WTC11 (cell line): ENCODE results near the gene MYL5. TPM values are rescaled to one million over a fixed set of nuclear protein-coding genes. Genes with fewer than 3 reads are reported as not detected.

Experiments
- ATAC-seq: fragments of 200-7000 bp; cut with Tn5 transposase; 2 replicates; pipeline ENCODE4 v1.10.0; 2021; ENCODE audit warnings: mild to moderate bottlenecking, moderate library complexity
- CTCF ChIA-PET: fragments of 300-600 bp; sonication (Branson Sonifier 250); formaldehyde crosslinking; loops from one replicate; lab custom pipeline; 2021; ENCODE audit warnings: antibody characterized with exemption; lab: Charles Lee
- POLR2A ChIA-PET: fragments of 350-600 bp; sonication (Branson Sonifier 250); formaldehyde crosslinking; loops from one replicate; lab custom pipeline; 2021; ENCODE audit warnings: antibody characterized with exemption; lab: Charles Lee
- DNase-seq: peaks from one replicate; pipeline ENCODE4 v3.0.0; 2021; ENCODE audit warnings: low spot score
- H3K27ac Mint-ChIP-seq: 2 replicates; pipeline ENCODE4 v1.8.0; 2021; ENCODE audit warnings: mixed read lengths
- H3K27me3 Mint-ChIP-seq: 2 replicates; pipeline ENCODE4 v1.8.0; 2021; ENCODE audit warnings: low read depth, mild to moderate bottlenecking, moderate library complexity, mixed read lengths
- H3K36me3 Mint-ChIP-seq: 2 replicates; pipeline ENCODE4 v1.8.0; 2021; ENCODE audit warnings: mixed read lengths
- H3K4me1 Mint-ChIP-seq: 2 replicates; pipeline ENCODE4 v1.8.0; 2022; ENCODE audit warnings: mixed read lengths
- H3K4me3 Mint-ChIP-seq: 2 replicates; pipeline ENCODE4 v1.8.0; 2021; ENCODE audit warnings: mild to moderate bottlenecking, moderate library complexity, mixed read lengths
- H3K9me3 Mint-ChIP-seq: 2 replicates; pipeline ENCODE4 v1.8.0; 2021; ENCODE audit warnings: mixed read lengths
- ATF1 ChIP-seq: sonication (generic); formaldehyde crosslinking; IDR thresholded peaks from 2 replicates; pipeline ENCODE4 v1.8.1; 2023; ENCODE audit warnings: mild to moderate bottlenecking, moderate library complexity, missing genetic modification reagents
- ESRRA ChIP-seq: sonication (generic); formaldehyde crosslinking; IDR thresholded peaks from 2 replicates; pipeline ENCODE4 v1.8.1; 2022; ENCODE audit warnings: mild to moderate bottlenecking, missing genetic modification reagents, borderline replicate concordance
- SMAD4 ChIP-seq: sonication (generic); formaldehyde crosslinking; IDR thresholded peaks from 2 replicates; pipeline ENCODE4 v1.8.0; 2022; ENCODE audit warnings: mild to moderate bottlenecking, missing genetic modification reagents
- SP1 ChIP-seq: sonication (generic); formaldehyde crosslinking; conservative IDR thresholded peaks from 2 replicates; pipeline ENCODE4 v1.8.1; 2022; ENCODE audit warnings: missing genetic modification reagents
- TCF7 ChIP-seq: sonication (generic); formaldehyde crosslinking; IDR thresholded peaks from 2 replicates; pipeline ENCODE4 v1.8.0; 2022; ENCODE audit warnings: mild to moderate bottlenecking, low read depth, missing genetic modification reagents, moderate library complexity
- TEAD4 ChIP-seq: sonication (generic); formaldehyde crosslinking; IDR thresholded peaks from 2 replicates; pipeline ENCODE4 v1.8.0; 2022; ENCODE audit warnings: mild to moderate bottlenecking, missing genetic modification reagents
- TP53 ChIP-seq: sonication (generic); formaldehyde crosslinking; IDR thresholded peaks from 2 replicates; pipeline ENCODE4 v1.8.1; 2023; ENCODE audit warnings: mild to moderate bottlenecking, missing genetic modification reagents
- ZNF396 ChIP-seq: fragments of 250-450 bp; sonication (Bioruptor Pico); IDR thresholded peaks from 2 replicates; pipeline ENCODE4 v1.8.0; 2021; ENCODE audit warnings: mild to moderate bottlenecking, moderate library complexity, borderline replicate concordance
- ZNF423 ChIP-seq: fragments of 250-450 bp; sonication (Bioruptor Pico); IDR thresholded peaks from 2 replicates; pipeline ENCODE4 v2.1.2; 2022; ENCODE audit warnings: mild to moderate bottlenecking, moderate library complexity
- total RNA-seq: library from RNA; stranded (reverse); gene quantifications from 3 replicates; pipeline ENCODE4 v1.2.3, GENCODE V29; 2021
- TF ChIP-seq, protein P1 (sequence below): fragments of 250-450 bp; sonication (Bioruptor Pico); IDR thresholded peaks from 2 replicates; pipeline ENCODE4 v1.9.0; 2021; ENCODE audit warnings: mild to moderate bottlenecking, borderline replicate concordance
- TF ChIP-seq, protein P2 (sequence below): sonication (generic); formaldehyde crosslinking; IDR thresholded peaks from 2 replicates; pipeline ENCODE4 v1.8.1; 2022; ENCODE audit warnings: missing genetic modification reagents, borderline replicate concordance
- TF ChIP-seq, protein P3 (sequence below): fragments of 250-450 bp; sonication (Bioruptor Pico); IDR thresholded peaks from 2 replicates; pipeline ENCODE4 v2.1.2; 2022; ENCODE audit warnings: mild to moderate bottlenecking, moderate library complexity
- TF ChIP-seq, protein P4 (sequence below): sonication (generic); formaldehyde crosslinking; IDR thresholded peaks from 2 replicates; pipeline ENCODE4 v1.8.0; 2023; ENCODE audit warnings: missing genetic modification reagents, mild to moderate bottlenecking, borderline replicate concordance
- TF ChIP-seq, protein P5 (sequence below): sonication (generic); formaldehyde crosslinking; IDR thresholded peaks from 2 replicates; pipeline ENCODE4 v1.8.1; 2023; ENCODE audit warnings: mild to moderate bottlenecking, moderate library complexity, missing genetic modification reagents
- TF ChIP-seq, protein P6 (sequence below): sonication (generic); formaldehyde crosslinking; IDR thresholded peaks from 2 replicates; pipeline ENCODE4 v1.8.0; 2023; ENCODE audit warnings: mild to moderate bottlenecking, missing genetic modification reagents

MYL5 gene
- total RNA-seq, 1 experiment from 2014 or later = 22.2 TPM

DNA sequence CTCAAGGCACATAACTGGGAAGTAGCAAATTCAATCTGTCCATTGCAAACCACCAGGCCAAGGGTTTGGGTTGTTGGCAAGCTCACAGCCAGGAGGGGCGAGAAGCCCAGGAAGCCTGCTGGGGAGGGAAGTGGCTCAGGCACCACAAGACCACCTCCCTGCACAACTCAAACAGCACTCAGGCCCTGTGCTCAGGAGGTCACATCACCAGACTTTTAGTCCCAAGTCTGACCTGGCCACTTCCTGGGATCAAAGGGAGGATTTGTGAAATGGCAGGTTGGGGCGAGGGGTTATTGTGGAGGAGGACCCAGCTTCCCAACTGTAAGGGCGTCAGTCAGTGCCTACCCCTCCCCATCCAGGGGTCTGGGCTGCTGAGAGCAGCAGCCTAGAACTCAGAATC lies 2.6 kb upstream of the MYL5 start (continued):
- TF ChIP-seq, protein P1, sequence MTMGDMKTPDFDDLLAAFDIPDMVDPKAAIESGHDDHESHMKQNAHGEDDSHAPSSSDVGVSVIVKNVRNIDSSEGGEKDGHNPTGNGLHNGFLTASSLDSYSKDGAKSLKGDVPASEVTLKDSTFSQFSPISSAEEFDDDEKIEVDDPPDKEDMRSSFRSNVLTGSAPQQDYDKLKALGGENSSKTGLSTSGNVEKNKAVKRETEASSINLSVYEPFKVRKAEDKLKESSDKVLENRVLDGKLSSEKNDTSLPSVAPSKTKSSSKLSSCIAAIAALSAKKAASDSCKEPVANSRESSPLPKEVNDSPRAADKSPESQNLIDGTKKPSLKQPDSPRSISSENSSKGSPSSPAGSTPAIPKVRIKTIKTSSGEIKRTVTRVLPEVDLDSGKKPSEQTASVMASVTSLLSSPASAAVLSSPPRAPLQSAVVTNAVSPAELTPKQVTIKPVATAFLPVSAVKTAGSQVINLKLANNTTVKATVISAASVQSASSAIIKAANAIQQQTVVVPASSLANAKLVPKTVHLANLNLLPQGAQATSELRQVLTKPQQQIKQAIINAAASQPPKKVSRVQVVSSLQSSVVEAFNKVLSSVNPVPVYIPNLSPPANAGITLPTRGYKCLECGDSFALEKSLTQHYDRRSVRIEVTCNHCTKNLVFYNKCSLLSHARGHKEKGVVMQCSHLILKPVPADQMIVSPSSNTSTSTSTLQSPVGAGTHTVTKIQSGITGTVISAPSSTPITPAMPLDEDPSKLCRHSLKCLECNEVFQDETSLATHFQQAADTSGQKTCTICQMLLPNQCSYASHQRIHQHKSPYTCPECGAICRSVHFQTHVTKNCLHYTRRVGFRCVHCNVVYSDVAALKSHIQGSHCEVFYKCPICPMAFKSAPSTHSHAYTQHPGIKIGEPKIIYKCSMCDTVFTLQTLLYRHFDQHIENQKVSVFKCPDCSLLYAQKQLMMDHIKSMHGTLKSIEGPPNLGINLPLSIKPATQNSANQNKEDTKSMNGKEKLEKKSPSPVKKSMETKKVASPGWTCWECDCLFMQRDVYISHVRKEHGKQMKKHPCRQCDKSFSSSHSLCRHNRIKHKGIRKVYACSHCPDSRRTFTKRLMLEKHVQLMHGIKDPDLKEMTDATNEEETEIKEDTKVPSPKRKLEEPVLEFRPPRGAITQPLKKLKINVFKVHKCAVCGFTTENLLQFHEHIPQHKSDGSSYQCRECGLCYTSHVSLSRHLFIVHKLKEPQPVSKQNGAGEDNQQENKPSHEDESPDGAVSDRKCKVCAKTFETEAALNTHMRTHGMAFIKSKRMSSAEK (CRISPR knock-in tag) = no peak
- TF ChIP-seq, protein P2, sequence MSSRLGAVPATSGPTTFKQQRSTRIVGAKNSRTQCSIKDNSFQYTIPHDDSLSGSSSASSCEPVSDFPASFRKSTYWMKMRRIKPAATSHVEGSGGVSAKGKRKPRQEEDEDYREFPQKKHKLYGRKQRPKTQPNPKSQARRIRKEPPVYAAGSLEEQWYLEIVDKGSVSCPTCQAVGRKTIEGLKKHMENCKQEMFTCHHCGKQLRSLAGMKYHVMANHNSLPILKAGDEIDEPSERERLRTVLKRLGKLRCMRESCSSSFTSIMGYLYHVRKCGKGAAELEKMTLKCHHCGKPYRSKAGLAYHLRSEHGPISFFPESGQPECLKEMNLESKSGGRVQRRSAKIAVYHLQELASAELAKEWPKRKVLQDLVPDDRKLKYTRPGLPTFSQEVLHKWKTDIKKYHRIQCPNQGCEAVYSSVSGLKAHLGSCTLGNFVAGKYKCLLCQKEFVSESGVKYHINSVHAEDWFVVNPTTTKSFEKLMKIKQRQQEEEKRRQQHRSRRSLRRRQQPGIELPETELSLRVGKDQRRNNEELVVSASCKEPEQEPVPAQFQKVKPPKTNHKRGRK (CRISPR knock-in tag) = no peak
- TF ChIP-seq SP1 = no peak
- no peak for TF ChIP-seq TCF7 (CRISPR knock-in tag)
- no peak for TF ChIP-seq TEAD4 (CRISPR knock-in tag)
- TF ChIP-seq, protein P3, sequence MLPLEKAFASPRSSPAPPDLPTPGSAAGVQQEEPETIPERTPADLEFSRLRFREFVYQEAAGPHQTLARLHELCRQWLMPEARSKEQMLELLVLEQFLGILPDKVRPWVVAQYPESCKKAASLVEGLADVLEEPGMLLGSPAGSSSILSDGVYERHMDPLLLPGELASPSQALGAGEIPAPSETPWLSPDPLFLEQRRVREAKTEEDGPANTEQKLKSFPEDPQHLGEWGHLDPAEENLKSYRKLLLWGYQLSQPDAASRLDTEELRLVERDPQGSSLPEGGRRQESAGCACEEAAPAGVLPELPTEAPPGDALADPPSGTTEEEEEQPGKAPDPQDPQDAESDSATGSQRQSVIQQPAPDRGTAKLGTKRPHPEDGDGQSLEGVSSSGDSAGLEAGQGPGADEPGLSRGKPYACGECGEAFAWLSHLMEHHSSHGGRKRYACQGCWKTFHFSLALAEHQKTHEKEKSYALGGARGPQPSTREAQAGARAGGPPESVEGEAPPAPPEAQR = no peak
- TF ChIP-seq ZNF423 (CRISPR knock-in tag) = no peak
- no peak for TF ChIP-seq TP53 (CRISPR knock-in tag)

DNA sequence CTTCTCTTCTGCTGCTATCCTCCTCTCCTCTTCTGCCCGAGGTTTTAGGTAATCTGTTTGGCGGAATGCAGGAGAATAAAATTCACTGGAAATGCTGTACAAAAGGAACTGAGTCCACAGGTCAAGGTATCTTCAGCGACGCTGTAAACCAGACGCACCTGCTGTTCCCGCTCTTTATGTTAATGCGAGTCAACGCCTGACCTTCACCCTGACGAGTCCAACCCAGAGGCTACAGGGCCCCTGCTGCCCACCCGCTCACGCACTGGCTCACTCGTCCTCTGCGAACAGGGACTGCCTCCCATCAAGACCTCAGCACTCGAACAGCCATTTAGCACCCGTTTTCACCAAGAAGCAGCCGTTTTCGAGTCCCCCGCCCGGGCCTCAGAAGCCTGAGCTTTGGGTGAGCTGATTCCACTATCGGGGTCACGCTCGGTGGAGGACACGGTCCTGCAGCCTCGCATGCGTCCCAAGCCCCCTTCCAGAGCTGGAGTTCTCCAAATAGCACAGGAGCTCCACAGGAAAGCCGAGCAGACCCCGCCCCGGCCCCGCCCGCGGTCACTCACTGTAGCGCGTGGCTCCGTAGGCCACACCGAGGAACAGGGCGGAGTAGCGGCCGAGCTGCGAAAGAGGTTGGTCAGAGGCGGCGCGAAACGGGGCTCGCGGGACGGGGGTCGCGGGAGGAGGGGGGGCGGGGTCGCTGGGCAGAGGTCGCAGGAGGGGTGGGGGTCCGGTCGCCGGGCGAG lies 822 bp upstream of the MYL5 start:
- Mint-ChIP-seq H3K4me3 (peak overlapping the region; percentile 86), H3K36me3 (peaks cover 24% of the 10 kb centered on the region), H3K27ac (peak overlapping the region; percentile 94), H3K4me1 (peaks cover 7% of the 10 kb centered on the region), H3K27me3 (peaks cover 3% of the 10 kb centered on the region), H3K9me3 (no peaks in the 10 kb centered on the region)
- ChIA-PET CTCF (interaction anchor here (0.6 to 3.2 kb wide), 14 partner anchors 9 to 244 kb away, joined by 3 to 35 read pairs (median 4); partner anchors contain the start of gene PDE6B), POLR2A (interaction anchor here (1.0 to 1.4 kb wide), 2 partner anchors 9 to 71 kb away, joined by 3 to 4 read pairs; no protein-coding TSS in a partner anchor)
- ATAC-seq = peak; percentile 2
- DNase-seq = no peak
- no peak for TF ChIP-seq SMAD4 (CRISPR knock-in tag)
- no peak for TF ChIP-seq ZNF396 (CRISPR knock-in tag)
- TF ChIP-seq, protein P2 (CRISPR knock-in tag) = no peak
- TF ChIP-seq, protein P4, sequence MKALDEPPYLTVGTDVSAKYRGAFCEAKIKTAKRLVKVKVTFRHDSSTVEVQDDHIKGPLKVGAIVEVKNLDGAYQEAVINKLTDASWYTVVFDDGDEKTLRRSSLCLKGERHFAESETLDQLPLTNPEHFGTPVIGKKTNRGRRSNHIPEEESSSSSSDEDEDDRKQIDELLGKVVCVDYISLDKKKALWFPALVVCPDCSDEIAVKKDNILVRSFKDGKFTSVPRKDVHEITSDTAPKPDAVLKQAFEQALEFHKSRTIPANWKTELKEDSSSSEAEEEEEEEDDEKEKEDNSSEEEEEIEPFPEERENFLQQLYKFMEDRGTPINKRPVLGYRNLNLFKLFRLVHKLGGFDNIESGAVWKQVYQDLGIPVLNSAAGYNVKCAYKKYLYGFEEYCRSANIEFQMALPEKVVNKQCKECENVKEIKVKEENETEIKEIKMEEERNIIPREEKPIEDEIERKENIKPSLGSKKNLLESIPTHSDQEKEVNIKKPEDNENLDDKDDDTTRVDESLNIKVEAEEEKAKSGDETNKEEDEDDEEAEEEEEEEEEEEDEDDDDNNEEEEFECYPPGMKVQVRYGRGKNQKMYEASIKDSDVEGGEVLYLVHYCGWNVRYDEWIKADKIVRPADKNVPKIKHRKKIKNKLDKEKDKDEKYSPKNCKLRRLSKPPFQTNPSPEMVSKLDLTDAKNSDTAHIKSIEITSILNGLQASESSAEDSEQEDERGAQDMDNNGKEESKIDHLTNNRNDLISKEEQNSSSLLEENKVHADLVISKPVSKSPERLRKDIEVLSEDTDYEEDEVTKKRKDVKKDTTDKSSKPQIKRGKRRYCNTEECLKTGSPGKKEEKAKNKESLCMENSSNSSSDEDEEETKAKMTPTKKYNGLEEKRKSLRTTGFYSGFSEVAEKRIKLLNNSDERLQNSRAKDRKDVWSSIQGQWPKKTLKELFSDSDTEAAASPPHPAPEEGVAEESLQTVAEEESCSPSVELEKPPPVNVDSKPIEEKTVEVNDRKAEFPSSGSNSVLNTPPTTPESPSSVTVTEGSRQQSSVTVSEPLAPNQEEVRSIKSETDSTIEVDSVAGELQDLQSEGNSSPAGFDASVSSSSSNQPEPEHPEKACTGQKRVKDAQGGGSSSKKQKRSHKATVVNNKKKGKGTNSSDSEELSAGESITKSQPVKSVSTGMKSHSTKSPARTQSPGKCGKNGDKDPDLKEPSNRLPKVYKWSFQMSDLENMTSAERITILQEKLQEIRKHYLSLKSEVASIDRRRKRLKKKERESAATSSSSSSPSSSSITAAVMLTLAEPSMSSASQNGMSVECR (CRISPR knock-in tag) = 0 out of 2 replicates have a peak, but pooled peaks have one; percentile 36
- TF ChIP-seq, protein P5, sequence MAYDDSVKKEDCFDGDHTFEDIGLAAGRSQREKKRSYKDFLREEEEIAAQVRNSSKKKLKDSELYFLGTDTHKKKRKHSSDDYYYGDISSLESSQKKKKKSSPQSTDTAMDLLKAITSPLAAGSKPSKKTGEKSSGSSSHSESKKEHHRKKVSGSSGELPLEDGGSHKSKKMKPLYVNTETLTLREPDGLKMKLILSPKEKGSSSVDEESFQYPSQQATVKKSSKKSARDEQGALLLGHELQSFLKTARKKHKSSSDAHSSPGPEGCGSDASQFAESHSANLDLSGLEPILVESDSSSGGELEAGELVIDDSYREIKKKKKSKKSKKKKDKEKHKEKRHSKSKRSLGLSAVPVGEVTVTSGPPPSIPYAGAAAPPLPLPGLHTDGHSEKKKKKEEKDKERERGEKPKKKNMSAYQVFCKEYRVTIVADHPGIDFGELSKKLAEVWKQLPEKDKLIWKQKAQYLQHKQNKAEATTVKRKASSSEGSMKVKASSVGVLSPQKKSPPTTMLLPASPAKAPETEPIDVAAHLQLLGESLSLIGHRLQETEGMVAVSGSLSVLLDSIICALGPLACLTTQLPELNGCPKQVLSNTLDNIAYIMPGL (CRISPR knock-in tag) = no peak
- TF ChIP-seq, protein P6, sequence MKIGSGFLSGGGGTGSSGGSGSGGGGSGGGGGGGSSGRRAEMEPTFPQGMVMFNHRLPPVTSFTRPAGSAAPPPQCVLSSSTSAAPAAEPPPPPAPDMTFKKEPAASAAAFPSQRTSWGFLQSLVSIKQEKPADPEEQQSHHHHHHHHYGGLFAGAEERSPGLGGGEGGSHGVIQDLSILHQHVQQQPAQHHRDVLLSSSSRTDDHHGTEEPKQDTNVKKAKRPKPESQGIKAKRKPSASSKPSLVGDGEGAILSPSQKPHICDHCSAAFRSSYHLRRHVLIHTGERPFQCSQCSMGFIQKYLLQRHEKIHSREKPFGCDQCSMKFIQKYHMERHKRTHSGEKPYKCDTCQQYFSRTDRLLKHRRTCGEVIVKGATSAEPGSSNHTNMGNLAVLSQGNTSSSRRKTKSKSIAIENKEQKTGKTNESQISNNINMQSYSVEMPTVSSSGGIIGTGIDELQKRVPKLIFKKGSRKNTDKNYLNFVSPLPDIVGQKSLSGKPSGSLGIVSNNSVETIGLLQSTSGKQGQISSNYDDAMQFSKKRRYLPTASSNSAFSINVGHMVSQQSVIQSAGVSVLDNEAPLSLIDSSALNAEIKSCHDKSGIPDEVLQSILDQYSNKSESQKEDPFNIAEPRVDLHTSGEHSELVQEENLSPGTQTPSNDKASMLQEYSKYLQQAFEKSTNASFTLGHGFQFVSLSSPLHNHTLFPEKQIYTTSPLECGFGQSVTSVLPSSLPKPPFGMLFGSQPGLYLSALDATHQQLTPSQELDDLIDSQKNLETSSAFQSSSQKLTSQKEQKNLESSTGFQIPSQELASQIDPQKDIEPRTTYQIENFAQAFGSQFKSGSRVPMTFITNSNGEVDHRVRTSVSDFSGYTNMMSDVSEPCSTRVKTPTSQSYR = no peak
- TF ChIP-seq ESRRA (CRISPR knock-in tag) = 0 out of 2 replicates have a peak, but pooled peaks have one; percentile 44
- TF ChIP-seq ATF1 = no peak
- TF ChIP-seq TEAD4 (CRISPR knock-in tag) = peak; percentile 55; the same call in 1 of the 2 replicates
